ENCODE data around the gene AOAH. TPM values are rescaled to one million over a fixed set of nuclear protein-coding genes. Genes with fewer than 3 reads are reported as not detected.

AOAH gene
- total and polyA plus RNA-seq, 2 of the 4 experiments (the other 2 are of a cell fraction): not detected

DNA sequence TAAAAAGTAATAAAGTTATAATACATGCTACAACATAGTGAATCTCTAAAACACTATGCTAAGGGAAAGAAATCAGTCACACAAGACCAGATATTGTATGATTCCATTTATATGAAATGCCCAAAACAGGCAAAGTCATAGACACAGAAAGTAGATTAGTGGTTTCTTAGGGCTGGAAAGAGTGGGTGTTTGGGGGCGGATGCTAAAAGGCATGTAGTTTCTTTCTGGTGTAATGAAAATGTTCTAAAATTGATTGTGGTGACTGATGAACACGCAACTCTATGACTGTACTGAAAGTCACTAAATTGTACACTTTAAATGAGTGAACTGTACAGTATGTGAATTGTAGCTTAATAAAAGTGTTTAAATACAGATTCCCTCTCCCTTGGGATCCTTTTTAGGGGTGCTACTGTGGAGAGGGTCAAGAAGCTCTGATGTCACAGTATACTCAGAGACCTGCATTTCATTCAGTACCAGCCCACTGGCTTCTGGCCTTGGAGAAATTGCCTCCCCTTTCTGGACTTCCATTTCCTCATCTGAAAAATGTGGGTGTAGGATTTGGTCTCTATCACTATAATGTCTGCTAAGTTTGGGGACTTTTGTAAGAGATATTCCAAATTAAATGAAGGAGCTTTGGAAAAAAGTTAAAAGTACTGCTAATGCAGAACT lies 46.4 kb downstream of the AOAH start:
- ATAC-seq (ENCODE audit: low read depth) (no peak), DNase-seq (no peak)
- no peak overlapping the region for H2AK9ac ChIP-seq (replicated peaks; ENCODE audit: low read depth, low read length, poor library complexity)
- no peaks in the 10 kb centered on the region for H3K9me3 ChIP-seq (ENCODE audit: control insufficient read depth, insufficient read depth, low read length)
- no peak overlapping the region for H2AK5ac ChIP-seq (ENCODE audit: low read depth, low read length)
- no peaks in the 10 kb centered on the region for H3K4me1 ChIP-seq (ENCODE audit: control insufficient read depth, insufficient read depth, low read length)
- no peak overlapping the region for H3K14ac ChIP-seq (replicated peaks; ENCODE audit: low read depth, low read length)
- no peak overlapping the region for H3K4me3 ChIP-seq (ENCODE audit: insufficient read depth, low read depth, low read length)
- no peaks in the 10 kb centered on the region for H3K36me3 ChIP-seq (ENCODE audit: control insufficient read depth, insufficient read depth, low read length)
- no peaks in the 10 kb centered on the region for H3K9me1 ChIP-seq (ENCODE audit: insufficient read depth, low read length)
- H2BK20ac ChIP-seq (ENCODE audit: low read depth, low read length): no peak overlapping the region
- dilution Hi-C loops (cut with HindIII; ENCODE audit: low sequenced_read_pairs, unreplicated experiment): no loop called here
- peaks cover 7% of the 10 kb centered on the region for H3K27me3 ChIP-seq (ENCODE audit: control insufficient read depth, insufficient read depth, low read length)
- no peak overlapping the region for H3K9ac ChIP-seq (ENCODE audit: low read depth, low read length)
- in situ Hi-C loops (cut with MboI; ENCODE audit: low sequenced_read_pairs): loop anchor here (25.0 kb wide), 1 partner anchor 509 kb away; no protein-coding TSS in a partner anchor
- H4K91ac ChIP-seq (ENCODE audit: insufficient read depth, low read depth, low read length): no peak overlapping the region
- TF ChIP-seq RFX5 (IDR thresholded peaks at IDR 0.05; ENCODE audit: low read depth, low read length): no peak
- no peak overlapping the region for H3K56ac ChIP-seq (ENCODE audit: extremely low read depth, insufficient read depth, low read length)
- no peak overlapping the region for H3K18ac ChIP-seq (ENCODE audit: low read depth, low read length)
- no peak overlapping the region for H3K4ac ChIP-seq (ENCODE audit: low read depth, low read length)
- no peak overlapping the region for H2BK5ac ChIP-seq (ENCODE audit: low read depth, low read length, poor library complexity, severe bottlenecking)
- H2BK15ac ChIP-seq (ENCODE audit: low read depth, low read length): no peak overlapping the region
- WGBS, 2 experiments (ENCODE audit: extremely low coverage in 2 of 2, insufficient read length in 1 of 2): 92% methylated on average over 2 of the region's 2 CpGs; no CpG with 5 or more reads in 1 of the 2 experiments
- intact Hi-C loops (cut with micrococcal nuclease): no loop called here
- no TSS peak for BruUV-seq (replicated peaks)
- H4K20me1 ChIP-seq (ENCODE audit: insufficient read depth, low read length): no peaks in the 10 kb centered on the region
- no peak overlapping the region for H4K8ac ChIP-seq (ENCODE audit: low read depth in 2 of 2, low read length in 2 of 2)
- H3K23ac ChIP-seq (ENCODE audit: low read depth, low read length): no peak overlapping the region
- H3K27ac ChIP-seq (ENCODE audit: insufficient read depth, low read length): no peak overlapping the region
- H2AFZ ChIP-seq (replicated peaks; ENCODE audit: low read length, poor library complexity): no peak overlapping the region
- no peak overlapping the region for H4K5ac ChIP-seq (ENCODE audit: low read depth, low read length)
- H2BK120ac ChIP-seq (ENCODE audit: low read depth, low read length): no peak overlapping the region
- CTCF ChIA-PET: interaction anchor here (1.0 to 1.3 kb wide), 2 partner anchors 190 kb away, joined by 3 to 7 read pairs; no protein-coding TSS in a partner anchor
- no peaks in the 10 kb centered on the region for H3K79me1 ChIP-seq (ENCODE audit: low read depth in 1 of 2, low read length in 2 of 2)
- POLR2A ChIA-PET (ENCODE audit: unreplicated experiment): no interaction called here
- no peak overlapping the region for H3K4me2 ChIP-seq (ENCODE audit: low read depth, low read length)

Data from IMR-90 (cell line).